HUES6 (cell line): Measurements from ENCODE around the gene EMC9.

Experiments
- H3K27ac ChIP-seq: 2 replicates; pipeline ENCODE4 v1.7.0; 2013; ENCODE audit warnings: low read depth, mild to moderate bottlenecking, low read length, inconsistent platforms
- H3K27me3 ChIP-seq: 2 replicates; pipeline ENCODE4 v1.6.1; 2013; ENCODE audit warnings: low read length; ENCODE audit not compliant: control insufficient read depth, insufficient read depth
- H3K36me3 ChIP-seq: 2 replicates; pipeline ENCODE4 v1.6.1; 2013; ENCODE audit warnings: low read length; ENCODE audit not compliant: control insufficient read depth, insufficient read depth
- H3K4me1 ChIP-seq: 2 replicates; pipeline ENCODE4 v1.6.1; 2013; ENCODE audit warnings: low read length; ENCODE audit not compliant: control insufficient read depth, insufficient read depth
- H3K4me3 ChIP-seq: 2 replicates; pipeline ENCODE4 v1.5.1; 2013; ENCODE audit warnings: low read depth, low read length
- H3K9ac ChIP-seq: one replicate; pipeline ENCODE4 v1.6.1; 2013; ENCODE audit warnings: mild to moderate bottlenecking, low read length
- H3K9me3 ChIP-seq: 2 replicates; pipeline ENCODE4 v1.6.1; 2013; ENCODE audit warnings: low read depth, low read length; ENCODE audit not compliant: control insufficient read depth, insufficient read depth

EMC9 gene

GRCh38 chr14:24141097-24141880, at the start of gene EMC9:
TSS of gene EMC9 (minus strand) at chr14:24141591. CDS start at chr14:24141304, 287 bp downstream.
- Histone ChIP-seq H3K27me3 (no peaks in the 10 kb centered on the region; the same call in 1 of the 2 replicates), H3K4me1 (peaks cover 12% of the 10 kb centered on the region), H3K27ac (peak within 1 kb of the TSS; percentile 27; the same call in 1 of the 2 replicates)

GRCh38 chr14:24190416-24190815, 49.0 kb upstream of the EMC9 start:
- Histone ChIP-seq H3K27me3 (no peaks in the 10 kb centered on the region), H3K36me3 (peaks cover 54% of the 10 kb centered on the region)

More at GRCh38 chr14:24141097-24141880, at the start of gene EMC9:
- Histone ChIP-seq H3K4me3 (peak within 1 kb of the TSS; percentile 95), H3K9me3 (no peaks in the 10 kb centered on the region), H3K36me3 (peaks cover 39% of the 10 kb centered on the region), H3K9ac (peak within 1 kb of the TSS; percentile 88)

GRCh38 chr14:24189460-24189859, 48.1 kb upstream of the EMC9 start:
- H3K36me3 ChIP-seq: peaks cover 63% of the 10 kb centered on the region
- H3K27ac ChIP-seq: no peak overlapping the region
- peak overlapping the region; percentile 36 for H3K9ac ChIP-seq
- peaks cover 6% of the 10 kb centered on the region; the same call in 1 of the 2 replicates for H3K4me1 ChIP-seq
- no peaks in the 10 kb centered on the region for H3K9me3 ChIP-seq
- H3K27me3 ChIP-seq: no peaks in the 10 kb centered on the region
- 0 out of 2 replicates have a peak overlapping the region, but pooled peaks have one; percentile 30 for H3K4me3 ChIP-seq

More at GRCh38 chr14:24190416-24190815, 49.0 kb upstream of the EMC9 start:
- Histone ChIP-seq H3K27ac (no peak overlapping the region), H3K4me3 (no peak overlapping the region), H3K4me1 (peaks cover 11% of the 10 kb centered on the region; the same call in 1 of the 2 replicates), H3K9ac (no peak overlapping the region), H3K9me3 (no peaks in the 10 kb centered on the region)

- Histone ChIP-seq H3K9me3 (no peaks in the 10 kb centered on the region), H3K9ac (peak overlapping the region; percentile 36), H3K36me3 (peaks cover 63% of the 10 kb centered on the region), H3K27me3 (no peaks in the 10 kb centered on the region), H3K27ac (no peak overlapping the region), H3K4me3 (peak overlapping the region; percentile 30; the same call in 1 of the 2 replicates), H3K4me1 (peaks cover 5% of the 10 kb centered on the region; the same call in 1 of the 2 replicates)
These were observed 47.6 kb upstream of the EMC9 start for GRCh38 chr14:24189059-24189375.

- peak within 1 kb of the TSS; percentile 86 for H3K9ac ChIP-seq
- no peaks in the 10 kb centered on the region for H3K9me3 ChIP-seq
- peaks cover 66% of the 10 kb centered on the region for H3K36me3 ChIP-seq
- H3K27ac ChIP-seq: peak within 1 kb of the TSS; percentile 30; the same call in 1 of the 2 replicates
- peak within 1 kb of the TSS; percentile 86 for H3K4me3 ChIP-seq
- H3K27me3 ChIP-seq: no peaks in the 10 kb centered on the region
- H3K4me1 ChIP-seq: peaks cover 5% of the 10 kb centered on the region; the same call in 1 of the 2 replicates
These were observed 47.1 kb upstream of the EMC9 start, which contains the start of gene IPO4 for GRCh38 chr14:24188251-24189058. TSS of gene IPO4 (minus strand) at chr14:24188816. CDS start at chr14:24188787, 29 bp downstream.

- Histone ChIP-seq H3K27me3 (no peaks in the 10 kb centered on the region), H3K4me1 (peaks cover 5% of the 10 kb centered on the region; the same call in 1 of the 2 replicates), H3K36me3 (peaks cover 69% of the 10 kb centered on the region), H3K9ac (no peak overlapping the region), H3K4me3 (peak overlapping the region; percentile 86), H3K9me3 (no peaks in the 10 kb centered on the region), H3K27ac (no peak overlapping the region)
These were observed 46.1 kb upstream of the EMC9 start for GRCh38 chr14:24187539-24187915.

- Histone ChIP-seq H3K4me3 (no peak overlapping the region), H3K4me1 (peaks cover 5% of the 10 kb centered on the region; the same call in 1 of the 2 replicates), H3K27me3 (no peaks in the 10 kb centered on the region), H3K27ac (no peak overlapping the region), H3K36me3 (peaks cover 69% of the 10 kb centered on the region), H3K9me3 (no peaks in the 10 kb centered on the region), H3K9ac (no peak overlapping the region)
These were observed 45.6 kb upstream of the EMC9 start for GRCh38 chr14:24186831-24187538.

- Histone ChIP-seq H3K27me3 (no peaks in the 10 kb centered on the region), H3K4me3 (no peak overlapping the region), H3K9ac (no peak overlapping the region), H3K9me3 (no peaks in the 10 kb centered on the region), H3K4me1 (peaks cover 5% of the 10 kb centered on the region; the same call in 1 of the 2 replicates), H3K27ac (no peak overlapping the region), H3K36me3 (peaks cover 78% of the 10 kb centered on the region)
These were observed 44.4 kb upstream of the EMC9 start for GRCh38 chr14:24185741-24186140.

GRCh38 chr14:24185026-24185425, 43.6 kb upstream of the EMC9 start:
- H3K9ac ChIP-seq: no peak overlapping the region
- H3K4me3 ChIP-seq: no peak overlapping the region
- peaks cover 80% of the 10 kb centered on the region for H3K36me3 ChIP-seq
- peaks cover 5% of the 10 kb centered on the region; the same call in 1 of the 2 replicates for H3K4me1 ChIP-seq
- no peaks in the 10 kb centered on the region for H3K9me3 ChIP-seq
- H3K27ac ChIP-seq: no peak overlapping the region
- no peaks in the 10 kb centered on the region for H3K27me3 ChIP-seq

- no peak overlapping the region for H3K27ac ChIP-seq
- H3K36me3 ChIP-seq: peaks cover 84% of the 10 kb centered on the region
- no peak overlapping the region for H3K9ac ChIP-seq
- H3K9me3 ChIP-seq: no peaks in the 10 kb centered on the region
- H3K4me3 ChIP-seq: no peak overlapping the region
- no peaks in the 10 kb centered on the region for H3K27me3 ChIP-seq
- peaks cover 5% of the 10 kb centered on the region; the same call in 1 of the 2 replicates for H3K4me1 ChIP-seq
These were observed 42.9 kb upstream of the EMC9 start for GRCh38 chr14:24184104-24184970.
